ENCODE data around the gene AHRR. TPM values are rescaled to one million over a fixed set of nuclear protein-coding genes. Genes with fewer than 3 reads are reported as not detected.

AHRR gene
- total and polyA plus RNA-seq, 10 of the 15 experiments (the other 5 are each of a cell fraction or from before 2014, with no cell fraction given), result 0.90 to 35.2 (median 19.2) TPM

DNA sequence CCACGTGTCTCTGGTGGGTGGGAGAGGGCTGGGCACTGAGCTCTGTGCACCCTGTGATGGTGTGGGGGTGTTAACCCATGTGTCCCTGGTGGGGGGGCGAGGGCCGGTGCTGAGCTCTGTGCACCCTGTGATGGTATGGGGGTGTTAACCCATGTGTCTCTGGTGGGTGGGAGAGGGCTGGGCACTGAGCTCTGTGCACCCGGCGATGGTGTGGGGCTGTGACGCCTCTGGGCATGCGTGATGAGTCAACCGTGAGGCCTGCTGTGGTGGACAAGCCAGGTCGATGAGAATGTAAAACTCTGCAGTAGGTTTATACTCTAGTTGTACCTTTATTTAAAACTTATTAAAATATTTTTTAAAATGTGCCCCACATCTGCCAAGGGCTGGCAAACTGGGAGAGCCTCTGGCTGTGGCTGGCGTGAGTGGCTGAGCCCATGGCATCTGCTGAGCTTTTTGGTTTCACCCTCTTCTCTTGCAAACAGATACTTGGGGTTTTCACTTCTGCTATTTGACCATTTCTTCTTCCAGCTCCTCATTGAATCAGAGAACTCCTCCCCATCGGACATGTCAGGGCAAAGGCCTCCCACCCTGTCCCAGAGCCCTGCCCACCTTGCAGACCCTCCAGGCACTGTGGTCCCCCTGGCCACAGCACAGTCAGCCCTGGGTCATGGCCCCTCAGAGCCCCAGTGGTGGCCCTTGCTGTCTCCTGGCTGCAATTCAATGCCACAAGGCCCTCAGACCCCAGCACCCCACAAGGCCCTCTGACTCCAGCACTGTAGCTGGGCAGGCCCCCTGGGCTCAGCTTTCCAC, 103.0 kb downstream of the AHRR start (continued):
- TF ChIP-seq BRCA1 (IDR thresholded peaks at IDR 0.05; ENCODE audit: low read depth, low read length) (no peak), CHD2 (IDR thresholded peaks at IDR 0.05; ENCODE audit: borderline replicate concordance, low read depth, low read length) (0 out of 2 replicates have a peak, but pooled peaks have one; percentile 20), HCFC1 (IDR thresholded peaks at IDR 0.05; ENCODE audit: low read length) (no peak), POLR2AphosphoS2 (IDR thresholded peaks at IDR 0.05; ENCODE audit: low read depth, low read length) (no peak), NFXL1 (IDR thresholded peaks at IDR 0.05; ENCODE audit: borderline replicate concordance) (no peak), CHD4 (IDR thresholded peaks at IDR 0.05) (no peak)
- TF ChIP-seq, protein P1, sequence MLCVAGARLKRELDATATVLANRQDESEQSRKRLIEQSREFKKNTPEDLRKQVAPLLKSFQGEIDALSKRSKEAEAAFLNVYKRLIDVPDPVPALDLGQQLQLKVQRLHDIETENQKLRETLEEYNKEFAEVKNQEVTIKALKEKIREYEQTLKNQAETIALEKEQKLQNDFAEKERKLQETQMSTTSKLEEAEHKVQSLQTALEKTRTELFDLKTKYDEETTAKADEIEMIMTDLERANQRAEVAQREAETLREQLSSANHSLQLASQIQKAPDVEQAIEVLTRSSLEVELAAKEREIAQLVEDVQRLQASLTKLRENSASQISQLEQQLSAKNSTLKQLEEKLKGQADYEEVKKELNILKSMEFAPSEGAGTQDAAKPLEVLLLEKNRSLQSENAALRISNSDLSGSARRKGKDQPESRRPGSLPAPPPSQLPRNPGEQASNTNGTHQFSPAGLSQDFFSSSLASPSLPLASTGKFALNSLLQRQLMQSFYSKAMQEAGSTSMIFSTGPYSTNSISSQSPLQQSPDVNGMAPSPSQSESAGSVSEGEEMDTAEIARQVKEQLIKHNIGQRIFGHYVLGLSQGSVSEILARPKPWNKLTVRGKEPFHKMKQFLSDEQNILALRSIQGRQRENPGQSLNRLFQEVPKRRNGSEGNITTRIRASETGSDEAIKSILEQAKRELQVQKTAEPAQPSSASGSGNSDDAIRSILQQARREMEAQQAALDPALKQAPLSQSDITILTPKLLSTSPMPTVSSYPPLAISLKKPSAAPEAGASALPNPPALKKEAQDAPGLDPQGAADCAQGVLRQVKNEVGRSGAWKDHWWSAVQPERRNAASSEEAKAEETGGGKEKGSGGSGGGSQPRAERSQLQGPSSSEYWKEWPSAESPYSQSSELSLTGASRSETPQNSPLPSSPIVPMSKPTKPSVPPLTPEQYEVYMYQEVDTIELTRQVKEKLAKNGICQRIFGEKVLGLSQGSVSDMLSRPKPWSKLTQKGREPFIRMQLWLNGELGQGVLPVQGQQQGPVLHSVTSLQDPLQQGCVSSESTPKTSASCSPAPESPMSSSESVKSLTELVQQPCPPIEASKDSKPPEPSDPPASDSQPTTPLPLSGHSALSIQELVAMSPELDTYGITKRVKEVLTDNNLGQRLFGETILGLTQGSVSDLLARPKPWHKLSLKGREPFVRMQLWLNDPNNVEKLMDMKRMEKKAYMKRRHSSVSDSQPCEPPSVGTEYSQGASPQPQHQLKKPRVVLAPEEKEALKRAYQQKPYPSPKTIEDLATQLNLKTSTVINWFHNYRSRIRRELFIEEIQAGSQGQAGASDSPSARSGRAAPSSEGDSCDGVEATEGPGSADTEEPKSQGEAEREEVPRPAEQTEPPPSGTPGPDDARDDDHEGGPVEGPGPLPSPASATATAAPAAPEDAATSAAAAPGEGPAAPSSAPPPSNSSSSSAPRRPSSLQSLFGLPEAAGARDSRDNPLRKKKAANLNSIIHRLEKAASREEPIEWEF (IDR thresholded peaks at IDR 0.05; ENCODE audit: insufficient replicate concordance, low read depth, low read length), result no peak
- TF ChIP-seq, protein P2, sequence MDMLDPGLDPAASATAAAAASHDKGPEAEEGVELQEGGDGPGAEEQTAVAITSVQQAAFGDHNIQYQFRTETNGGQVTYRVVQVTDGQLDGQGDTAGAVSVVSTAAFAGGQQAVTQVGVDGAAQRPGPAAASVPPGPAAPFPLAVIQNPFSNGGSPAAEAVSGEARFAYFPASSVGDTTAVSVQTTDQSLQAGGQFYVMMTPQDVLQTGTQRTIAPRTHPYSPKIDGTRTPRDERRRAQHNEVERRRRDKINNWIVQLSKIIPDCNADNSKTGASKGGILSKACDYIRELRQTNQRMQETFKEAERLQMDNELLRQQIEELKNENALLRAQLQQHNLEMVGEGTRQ (IDR thresholded peaks at IDR 0.05; ENCODE audit: borderline replicate concordance, low read depth, low read length), result no peak; the same call in 1 of the 2 replicates
- TF ChIP-seq, protein P3, sequence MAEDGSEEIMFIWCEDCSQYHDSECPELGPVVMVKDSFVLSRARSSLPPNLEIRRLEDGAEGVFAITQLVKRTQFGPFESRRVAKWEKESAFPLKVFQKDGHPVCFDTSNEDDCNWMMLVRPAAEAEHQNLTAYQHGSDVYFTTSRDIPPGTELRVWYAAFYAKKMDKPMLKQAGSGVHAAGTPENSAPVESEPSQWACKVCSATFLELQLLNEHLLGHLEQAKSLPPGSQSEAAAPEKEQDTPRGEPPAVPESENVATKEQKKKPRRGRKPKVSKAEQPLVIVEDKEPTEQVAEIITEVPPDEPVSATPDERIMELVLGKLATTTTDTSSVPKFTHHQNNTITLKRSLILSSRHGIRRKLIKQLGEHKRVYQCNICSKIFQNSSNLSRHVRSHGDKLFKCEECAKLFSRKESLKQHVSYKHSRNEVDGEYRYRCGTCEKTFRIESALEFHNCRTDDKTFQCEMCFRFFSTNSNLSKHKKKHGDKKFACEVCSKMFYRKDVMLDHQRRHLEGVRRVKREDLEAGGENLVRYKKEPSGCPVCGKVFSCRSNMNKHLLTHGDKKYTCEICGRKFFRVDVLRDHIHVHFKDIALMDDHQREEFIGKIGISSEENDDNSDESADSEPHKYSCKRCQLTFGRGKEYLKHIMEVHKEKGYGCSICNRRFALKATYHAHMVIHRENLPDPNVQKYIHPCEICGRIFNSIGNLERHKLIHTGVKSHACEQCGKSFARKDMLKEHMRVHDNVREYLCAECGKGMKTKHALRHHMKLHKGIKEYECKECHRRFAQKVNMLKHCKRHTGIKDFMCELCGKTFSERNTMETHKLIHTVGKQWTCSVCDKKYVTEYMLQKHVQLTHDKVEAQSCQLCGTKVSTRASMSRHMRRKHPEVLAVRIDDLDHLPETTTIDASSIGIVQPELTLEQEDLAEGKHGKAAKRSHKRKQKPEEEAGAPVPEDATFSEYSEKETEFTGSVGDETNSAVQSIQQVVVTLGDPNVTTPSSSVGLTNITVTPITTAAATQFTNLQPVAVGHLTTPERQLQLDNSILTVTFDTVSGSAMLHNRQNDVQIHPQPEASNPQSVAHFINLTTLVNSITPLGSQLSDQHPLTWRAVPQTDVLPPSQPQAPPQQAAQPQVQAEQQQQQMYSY (CRISPR knock-in tag; IDR thresholded peaks at IDR 0.05), result no peak
- TF ChIP-seq, protein P4, sequence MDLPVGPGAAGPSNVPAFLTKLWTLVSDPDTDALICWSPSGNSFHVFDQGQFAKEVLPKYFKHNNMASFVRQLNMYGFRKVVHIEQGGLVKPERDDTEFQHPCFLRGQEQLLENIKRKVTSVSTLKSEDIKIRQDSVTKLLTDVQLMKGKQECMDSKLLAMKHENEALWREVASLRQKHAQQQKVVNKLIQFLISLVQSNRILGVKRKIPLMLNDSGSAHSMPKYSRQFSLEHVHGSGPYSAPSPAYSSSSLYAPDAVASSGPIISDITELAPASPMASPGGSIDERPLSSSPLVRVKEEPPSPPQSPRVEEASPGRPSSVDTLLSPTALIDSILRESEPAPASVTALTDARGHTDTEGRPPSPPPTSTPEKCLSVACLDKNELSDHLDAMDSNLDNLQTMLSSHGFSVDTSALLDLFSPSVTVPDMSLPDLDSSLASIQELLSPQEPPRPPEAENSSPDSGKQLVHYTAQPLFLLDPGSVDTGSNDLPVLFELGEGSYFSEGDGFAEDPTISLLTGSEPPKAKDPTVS (IDR thresholded peaks at IDR 0.05; ENCODE audit: low read depth, low read length), result no peak
- TF ChIP-seq, protein P5, sequence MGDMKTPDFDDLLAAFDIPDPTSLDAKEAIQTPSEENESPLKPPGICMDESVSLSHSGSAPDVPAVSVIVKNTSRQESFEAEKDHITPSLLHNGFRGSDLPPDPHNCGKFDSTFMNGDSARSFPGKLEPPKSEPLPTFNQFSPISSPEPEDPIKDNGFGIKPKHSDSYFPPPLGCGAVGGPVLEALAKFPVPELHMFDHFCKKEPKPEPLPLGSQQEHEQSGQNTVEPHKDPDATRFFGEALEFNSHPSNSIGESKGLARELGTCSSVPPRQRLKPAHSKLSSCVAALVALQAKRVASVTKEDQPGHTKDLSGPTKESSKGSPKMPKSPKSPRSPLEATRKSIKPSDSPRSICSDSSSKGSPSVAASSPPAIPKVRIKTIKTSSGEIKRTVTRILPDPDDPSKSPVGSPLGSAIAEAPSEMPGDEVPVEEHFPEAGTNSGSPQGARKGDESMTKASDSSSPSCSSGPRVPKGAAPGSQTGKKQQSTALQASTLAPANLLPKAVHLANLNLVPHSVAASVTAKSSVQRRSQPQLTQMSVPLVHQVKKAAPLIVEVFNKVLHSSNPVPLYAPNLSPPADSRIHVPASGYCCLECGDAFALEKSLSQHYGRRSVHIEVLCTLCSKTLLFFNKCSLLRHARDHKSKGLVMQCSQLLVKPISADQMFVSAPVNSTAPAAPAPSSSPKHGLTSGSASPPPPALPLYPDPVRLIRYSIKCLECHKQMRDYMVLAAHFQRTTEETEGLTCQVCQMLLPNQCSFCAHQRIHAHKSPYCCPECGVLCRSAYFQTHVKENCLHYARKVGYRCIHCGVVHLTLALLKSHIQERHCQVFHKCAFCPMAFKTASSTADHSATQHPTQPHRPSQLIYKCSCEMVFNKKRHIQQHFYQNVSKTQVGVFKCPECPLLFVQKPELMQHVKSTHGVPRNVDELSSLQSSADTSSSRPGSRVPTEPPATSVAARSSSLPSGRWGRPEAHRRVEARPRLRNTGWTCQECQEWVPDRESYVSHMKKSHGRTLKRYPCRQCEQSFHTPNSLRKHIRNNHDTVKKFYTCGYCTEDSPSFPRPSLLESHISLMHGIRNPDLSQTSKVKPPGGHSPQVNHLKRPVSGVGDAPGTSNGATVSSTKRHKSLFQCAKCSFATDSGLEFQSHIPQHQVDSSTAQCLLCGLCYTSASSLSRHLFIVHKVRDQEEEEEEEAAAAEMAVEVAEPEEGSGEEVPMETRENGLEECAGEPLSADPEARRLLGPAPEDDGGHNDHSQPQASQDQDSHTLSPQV (IDR thresholded peaks at IDR 0.05), result no peak; the same call in 1 of the 2 replicates

All from GM12878 (cell line).